ENCODE measurements around the gene MAP4K1. TPM values are rescaled to one million over a fixed set of nuclear protein-coding genes. Genes with fewer than 3 reads are reported as not detected.

The MAP4K1 gene
- total RNA-seq, result 3.4 TPM

- peak; percentile 58 for ATAC-seq
These were observed at the start of gene MAP4K1 for GRCh38 chr19:38617764-38618589. MAP4K1 (minus strand) TSS chr19:38617953; CDS start chr19:38617895, 58 bp downstream.

- peak; percentile 70 for ATAC-seq
These were observed 49.1 kb upstream of the MAP4K1 start for GRCh38 chr19:38666663-38667511.

- ATAC-seq, result no peak
These were observed 48.4 kb upstream of the MAP4K1 start for GRCh38 chr19:38665950-38666662.

- ATAC-seq, result no peak
These were observed 47.6 kb upstream of the MAP4K1 start for GRCh38 chr19:38665219-38665931.

DNA sequence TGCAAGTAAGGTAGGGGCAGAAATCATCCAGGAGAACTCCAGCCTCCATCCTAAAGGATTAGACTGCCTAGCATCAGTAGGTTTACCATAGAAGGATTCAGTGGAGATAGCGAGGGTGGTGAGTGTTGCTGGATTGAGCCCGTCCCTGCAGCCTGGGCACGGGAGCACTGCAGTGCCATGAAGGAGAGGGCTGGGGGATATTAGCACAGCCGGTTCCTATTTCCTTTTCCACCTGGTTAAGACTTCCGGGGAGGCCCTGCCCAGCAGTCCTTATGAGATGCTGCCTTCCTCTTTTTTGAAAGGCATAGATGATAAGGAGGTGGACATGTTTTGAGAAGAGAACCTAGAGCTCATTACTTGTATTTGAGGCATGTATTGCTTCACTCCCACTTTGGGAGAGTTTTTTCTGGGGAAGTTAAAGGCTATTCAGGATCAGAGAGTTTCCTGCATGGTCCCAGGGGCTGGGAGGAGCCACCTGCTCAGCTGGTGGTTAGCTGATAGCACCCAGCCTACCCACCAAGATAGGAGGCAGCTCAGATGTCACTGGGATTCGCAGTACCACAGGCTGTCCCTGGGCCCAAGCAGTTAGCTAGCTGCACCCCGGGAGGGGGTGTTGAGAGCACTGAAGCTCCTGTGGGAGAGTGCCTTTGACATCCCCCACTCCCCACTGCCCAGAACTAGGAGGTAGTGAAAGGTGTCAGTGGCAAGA lies 46.9 kb upstream of the MAP4K1 start:
- ATAC-seq, result no peak

DNA sequence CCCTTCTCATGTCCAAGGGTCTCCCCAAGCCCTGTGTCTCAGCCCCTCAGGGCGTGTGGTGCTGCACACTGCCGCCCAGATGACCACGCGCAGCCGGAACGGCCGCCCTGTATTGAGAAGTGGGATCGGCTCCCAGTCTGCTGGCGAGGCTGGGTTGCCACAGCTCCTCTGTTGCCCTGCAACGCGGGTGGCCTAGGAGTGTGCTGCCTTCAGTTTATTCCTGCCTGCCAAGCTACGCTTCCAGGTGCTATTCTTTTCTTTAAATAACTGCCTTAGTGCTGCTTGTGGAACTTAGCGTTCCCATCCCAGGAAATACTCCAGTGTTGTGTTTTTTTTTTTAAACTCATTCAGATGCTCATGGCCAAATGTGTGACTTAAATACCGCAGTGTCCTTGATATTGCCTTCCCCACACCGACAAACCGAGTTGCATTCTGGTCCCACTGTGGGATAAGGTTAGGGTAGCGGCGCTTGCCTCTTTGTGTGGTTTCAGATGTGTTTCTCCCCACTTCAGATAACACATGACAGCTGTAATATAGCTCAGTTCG lies 46.3 kb upstream of the MAP4K1 start:
- ATAC-seq, result no peak

- no peak for ATAC-seq
These were observed 45.5 kb upstream of the MAP4K1 start for GRCh38 chr19:38663156-38663651.

DNA sequence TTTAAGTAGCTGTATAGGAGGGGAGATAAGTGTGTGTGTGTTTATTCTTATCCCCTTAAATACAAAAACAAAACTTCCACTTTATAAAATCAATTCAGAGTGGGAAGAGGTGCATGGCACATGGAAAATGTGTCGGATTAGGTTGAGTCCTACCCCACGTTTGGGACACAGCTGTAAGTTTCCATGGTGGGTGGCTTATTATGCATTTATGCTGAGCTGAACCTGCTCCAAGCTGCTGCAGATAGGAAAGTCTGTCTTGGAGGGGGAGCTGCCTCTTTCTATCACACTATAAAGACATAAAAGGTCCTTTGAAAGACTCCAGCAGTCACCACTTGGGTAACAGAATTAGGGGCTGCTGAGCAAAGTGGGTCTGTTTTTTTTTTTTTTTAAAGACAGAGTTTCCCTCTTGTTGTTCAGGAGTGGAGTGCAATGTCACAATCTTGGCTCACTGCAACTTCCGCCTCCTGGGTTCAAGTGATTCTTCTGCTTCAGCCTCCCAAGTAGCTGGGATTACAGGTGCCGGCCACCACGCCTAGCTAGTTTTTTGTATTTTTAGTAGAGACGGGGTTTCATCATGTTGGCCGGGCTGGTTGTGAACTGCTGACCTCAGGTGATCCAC lies 44.9 kb upstream of the MAP4K1 start:
- ATAC-seq, result no peak

DNA sequence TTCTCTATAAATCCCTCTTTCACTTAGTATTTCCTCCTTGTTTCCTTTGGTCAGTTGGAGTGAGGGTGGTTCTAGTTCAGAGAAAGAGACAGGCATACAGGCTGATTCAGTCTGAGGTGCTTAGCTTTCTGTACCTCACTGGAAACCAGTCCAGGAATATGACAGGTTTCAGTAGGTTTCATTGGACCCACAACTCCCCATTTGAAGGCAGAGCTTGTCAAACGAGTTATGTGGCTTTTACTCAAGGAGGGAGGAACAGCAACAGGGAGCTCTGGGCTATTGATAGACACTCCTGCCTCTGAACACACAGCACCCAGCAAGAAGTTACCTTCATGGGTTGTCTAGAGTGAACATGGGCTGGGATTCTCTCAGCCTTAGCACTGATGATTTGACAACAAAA lies 44.2 kb upstream of the MAP4K1 start:
- peak; percentile 72 for ATAC-seq

DNA sequence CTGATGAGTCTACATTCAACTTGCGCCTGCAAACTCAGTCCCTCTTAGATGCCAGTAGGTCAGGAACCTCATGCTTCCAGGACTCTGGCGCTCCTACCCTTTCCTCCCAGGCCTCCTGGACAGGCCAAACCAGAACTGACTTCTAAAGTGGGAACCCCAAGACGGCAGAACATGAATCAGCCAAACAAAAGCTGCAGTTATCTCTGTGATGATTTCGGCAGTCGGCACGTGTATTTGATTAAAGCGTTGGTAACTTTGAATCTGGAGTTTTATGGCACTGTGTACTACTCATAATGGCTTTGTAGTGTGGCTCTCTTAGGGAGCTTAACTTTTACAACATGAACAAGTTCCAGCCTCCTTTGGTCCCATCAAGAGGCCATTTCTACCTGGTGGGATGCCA lies 43.4 kb upstream of the MAP4K1 start:
- no peak for ATAC-seq

DNA sequence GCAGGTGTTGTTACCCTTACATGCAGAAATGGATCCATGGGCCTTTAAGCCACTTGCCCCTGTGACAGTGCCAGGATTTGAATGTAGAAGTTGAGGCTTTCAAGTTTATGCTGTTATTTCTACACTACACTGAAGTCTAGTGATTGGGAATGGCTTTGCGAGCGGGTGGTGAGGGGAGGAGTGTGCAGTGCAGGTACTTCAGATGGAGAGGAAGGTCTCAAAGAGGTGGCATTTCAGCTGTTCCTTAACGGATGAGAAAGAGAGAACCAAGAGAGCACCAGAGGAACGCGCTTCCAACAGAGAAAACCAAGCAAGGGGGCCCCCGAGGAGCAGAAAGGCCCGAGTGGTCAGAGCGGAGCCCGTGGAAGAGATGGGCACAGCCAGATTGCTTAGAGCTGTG lies 43.0 kb upstream of the MAP4K1 start:
- no peak for ATAC-seq

DNA sequence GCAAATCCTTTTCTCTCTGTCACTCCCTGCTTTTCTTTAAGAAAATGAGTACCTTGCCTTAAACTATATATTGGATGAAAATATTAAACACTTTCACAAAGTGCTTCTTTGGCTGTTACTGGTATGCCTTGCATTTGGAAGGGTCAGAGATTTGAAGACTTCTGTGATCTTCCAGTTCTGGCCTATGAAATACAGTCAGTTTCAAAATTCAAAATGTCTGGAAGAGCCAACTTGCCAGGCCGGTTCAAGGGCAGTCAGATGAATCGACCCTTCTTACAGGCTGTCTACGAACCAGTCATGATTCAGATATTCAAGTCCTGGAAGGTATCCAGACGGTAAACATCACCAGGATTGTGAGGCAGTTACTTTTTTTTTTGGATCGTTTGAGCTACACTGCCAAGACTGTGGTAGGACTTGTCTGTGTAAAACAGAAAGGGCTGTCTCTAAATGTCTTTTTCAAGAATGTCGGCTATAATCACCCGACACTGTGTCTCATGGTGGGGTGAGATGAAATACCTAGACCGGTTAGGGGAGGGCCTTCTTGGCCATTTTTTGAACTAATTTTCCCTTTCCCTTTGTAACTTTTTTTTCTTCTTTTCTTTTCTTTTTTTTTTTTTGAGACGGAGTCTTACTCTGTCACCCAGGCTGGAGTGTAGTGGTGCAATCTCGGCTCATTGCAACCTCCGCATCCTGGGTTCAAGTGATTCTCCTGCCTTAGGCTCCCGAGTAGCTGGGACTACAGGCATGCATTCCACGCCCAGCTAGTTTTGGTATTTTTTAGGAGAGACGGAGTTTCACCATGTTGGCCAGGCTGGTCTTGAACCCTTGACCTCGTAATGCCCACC lies 40.9 kb upstream of the MAP4K1 start:
- peak; percentile 72 for ATAC-seq

DNA sequence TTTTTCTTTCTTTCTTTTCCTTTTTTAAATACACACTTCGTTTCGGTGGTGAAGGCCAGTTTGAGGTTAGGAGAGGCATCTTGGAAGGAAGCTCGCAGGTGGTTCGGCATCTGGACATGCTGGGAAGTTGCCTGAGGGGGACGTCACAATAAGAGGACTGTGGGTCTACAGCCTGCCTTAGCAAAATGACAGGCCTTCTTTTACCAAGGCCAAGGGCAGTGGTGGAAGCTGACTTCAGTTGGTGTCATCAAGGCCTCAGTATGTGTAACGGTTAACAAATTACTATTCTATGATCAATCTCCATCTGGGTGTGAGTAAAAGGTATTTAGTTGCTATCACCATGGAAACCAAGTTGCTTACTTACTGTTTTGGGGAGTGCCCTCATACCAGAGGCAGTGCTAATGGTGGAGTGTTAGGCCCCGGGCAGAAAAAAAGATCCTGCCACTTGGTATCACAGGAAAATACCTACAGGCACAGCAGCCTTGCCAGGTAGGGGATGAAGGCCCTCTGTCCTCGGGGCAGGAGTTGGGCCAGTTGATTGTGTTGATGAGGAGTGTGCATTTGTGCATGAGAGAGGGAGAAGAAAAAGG lies 40.0 kb upstream of the MAP4K1 start:
- ATAC-seq, result peak; percentile 72

GRCh38 chr19:38656171-38656981 lies 38.6 kb upstream of the MAP4K1 start:
- ATAC-seq, result no peak

- no peak for ATAC-seq
These were observed 37.5 kb upstream of the MAP4K1 start for GRCh38 chr19:38655148-38655824.

DNA sequence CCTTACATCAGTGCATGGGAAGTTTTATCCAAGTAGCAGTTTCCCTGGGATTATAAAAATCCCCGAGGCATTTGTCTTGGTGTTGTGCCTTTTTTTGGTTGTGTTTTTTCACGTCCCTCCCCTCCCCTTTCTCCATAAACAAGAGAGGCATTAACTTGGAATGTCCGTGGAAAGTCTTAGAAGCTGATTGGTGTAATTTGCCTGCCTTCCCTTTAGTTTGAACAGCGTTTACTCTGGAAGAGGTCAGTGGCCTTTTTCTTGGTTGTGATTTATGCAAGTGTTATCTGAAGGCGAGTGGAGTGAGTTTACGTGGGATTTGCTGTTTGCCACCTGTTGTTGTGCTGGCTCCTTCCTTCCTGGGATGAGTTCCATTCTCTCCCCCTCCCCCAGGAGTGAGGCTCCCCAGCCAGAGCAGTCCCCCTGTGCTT lies 36.9 kb upstream of the MAP4K1 start:
- no peak for ATAC-seq

GRCh38 chr19:38653028-38653571 lies 35.3 kb upstream of the MAP4K1 start:
- ATAC-seq, result no peak

Measured in esophagus mucosa (tissue), 1 donor.